Naive thymus-derived CD8-positive, alpha-beta T cell (primary cell): ENCODE measurements around the gene ALG1L2. TPM values are rescaled to one million over a fixed set of nuclear protein-coding genes. Genes with fewer than 3 reads are reported as not detected.
"Not testable (repeated sequence)": the region's sequence is repeated elsewhere in the genome, so short reads cannot be mapped to it uniquely, and the experiment has no call there.

ENCODE experiments used
- ATAC-seq, 2 donors: fragments of 150-1000 bp; cut with Tn5 transposase in 1 of 2; sonication (Bioruptor Pico), chemical (Tn5 transposase) in 1 of 2; 1 replicate in 1 of 2; 2 replicates in 1 of 2; pipeline ENCODE4 v1.10.0; 2021; ENCODE audit warnings: mild to moderate bottlenecking in 2 of 2, moderate library complexity in 2 of 2
- POLR2A ChIA-PET: fragments of 350-600 bp; sonication (Branson Sonifier 250); formaldehyde crosslinking; loops from one replicate; lab custom pipeline; 2021; ENCODE audit warnings: antibody characterized with exemption; lab: Charles Lee
- DNase-seq, 10 donors: peaks; one replicate each; pipeline versions ENCODE4 v3.0.0 to v3.0.0-alpha.2; 2020 to 2022
- H3K27ac Mint-ChIP-seq, 10 donors: one replicate each; pipeline ENCODE4 v1.8.0; 2020 to 2022; ENCODE audit warnings: mild to moderate bottlenecking in 10 of 10, mixed read lengths in 10 of 10, moderate library complexity in 4 of 10, inconsistent platforms in 1 of 10
- H3K27me3 Mint-ChIP-seq, 5 donors: one replicate each; pipeline ENCODE4 v1.8.0; 2021 to 2022; ENCODE audit warnings: mixed read lengths in 5 of 5
- H3K36me3 Mint-ChIP-seq, 3 donors: one replicate each; pipeline ENCODE4 v1.8.0; 2020 to 2022; ENCODE audit warnings: mixed read lengths in 3 of 3, mild to moderate bottlenecking in 2 of 3, inconsistent platforms in 1 of 3
- H3K4me1 Mint-ChIP-seq, 4 donors: one replicate each; pipeline ENCODE4 v1.8.0; 2021 to 2022; ENCODE audit warnings: mixed read lengths in 4 of 4
- H3K4me3 Mint-ChIP-seq, 10 donors: one replicate each; pipeline ENCODE4 v1.8.0; 2020 to 2022; ENCODE audit warnings: mild to moderate bottlenecking in 10 of 10, mixed read lengths in 10 of 10, moderate library complexity in 6 of 10, inconsistent platforms in 1 of 10
- H3K9me3 Mint-ChIP-seq, 9 donors: one replicate each; pipeline ENCODE4 v1.8.0; 2020 to 2022; ENCODE audit warnings: mixed read lengths in 9 of 9, mild to moderate bottlenecking in 3 of 9, inconsistent platforms in 1 of 9, moderate library complexity in 1 of 9
- polyA plus RNA-seq, 3 donors: library from polyadenylated mRNA; unstranded; fragments of 300-500 nt; fragmentation: Illumina TruSeq; gene quantifications; one replicate each; pipeline ENCODE4 v1.2.3, GENCODE V29; 2021
- total RNA-seq, 8 experiments: library from RNA in 2 of 8; stranded (reverse) in 2 of 8; gene quantifications; one replicate each; pipeline ENCODE4 v1.2.3 and lab custom pipeline; 2021 to 2026

The ALG1L2 gene
- total and polyA plus RNA-seq, 5 experiments from 2014 or later = 0.37 to 6.7 (median 4.5) TPM; not detected in 2

- H3K36me3 Mint-ChIP-seq, POLR2A ChIA-PET, H3K4me1 Mint-ChIP-seq, H3K9me3 Mint-ChIP-seq, ATAC-seq, H3K27me3 Mint-ChIP-seq, H3K4me3 Mint-ChIP-seq, DNase-seq: not testable (repeated sequence)
- H3K27ac Mint-ChIP-seq = peak overlapping the region in 1 of 10 donors; percentile 65
Observed at GRCh38 chr3:130145456-130145855, 63.8 kb downstream of the ALG1L2 start.

DNA sequence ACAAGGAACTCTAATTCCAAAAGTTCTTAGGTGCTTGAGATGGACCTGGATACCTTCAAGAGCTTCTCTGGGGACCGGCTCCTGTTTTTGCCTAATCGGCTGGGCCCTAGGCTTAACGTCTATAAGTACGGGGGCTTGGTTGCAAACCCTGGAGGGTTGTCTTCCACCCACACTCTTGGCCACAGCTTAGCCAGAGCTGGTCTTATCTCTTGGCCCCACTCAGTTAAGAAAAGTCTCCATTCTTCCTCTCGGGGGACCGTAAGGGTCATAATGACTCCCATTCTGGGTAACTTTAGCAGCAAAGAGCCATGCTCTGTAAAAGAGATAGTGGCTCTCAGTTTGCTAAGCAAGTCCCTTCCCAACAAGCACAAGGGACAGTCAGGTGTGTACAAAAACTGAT, 64.8 kb downstream of the ALG1L2 start:
- H3K9me3 Mint-ChIP-seq = peaks cover 0 to 10% (median 0%) of the 10 kb centered on the region in 9 donors
- H3K36me3 Mint-ChIP-seq, ATAC-seq, H3K27me3 Mint-ChIP-seq, H3K27ac Mint-ChIP-seq, POLR2A ChIA-PET, H3K4me3 Mint-ChIP-seq, DNase-seq, H3K4me1 Mint-ChIP-seq: not testable (repeated sequence)

Other genes with a start within 250 kb of the ALG1L2 start
- gene TMCC1, start 188.1 kb upstream of the ALG1L2 start, total RNA-seq = 10 to 100 TPM; 33.6 to 34.9 TPM
- 1 to 10 TPM; 4.2 to 6.3 (median 5.8) TPM for gene TMCC1, start 188.1 kb upstream of the ALG1L2 start, polyA plus RNA-seq
- not detected for gene TRH, start 107.1 kb upstream of the ALG1L2 start, total RNA-seq
- not detected for gene TRH, start 107.1 kb upstream of the ALG1L2 start, polyA plus RNA-seq